ENCODE measurements around the gene TMPRSS4. TPM values are rescaled to one million over a fixed set of nuclear protein-coding genes. Genes with fewer than 3 reads are reported as not detected.

Gene TMPRSS4
- total and polyA plus RNA-seq, 2 of the 13 experiments (the other 11 are each of a cell fraction or from before 2014, with no cell fraction given), result 0.32 TPM; not detected in 1

DNA sequence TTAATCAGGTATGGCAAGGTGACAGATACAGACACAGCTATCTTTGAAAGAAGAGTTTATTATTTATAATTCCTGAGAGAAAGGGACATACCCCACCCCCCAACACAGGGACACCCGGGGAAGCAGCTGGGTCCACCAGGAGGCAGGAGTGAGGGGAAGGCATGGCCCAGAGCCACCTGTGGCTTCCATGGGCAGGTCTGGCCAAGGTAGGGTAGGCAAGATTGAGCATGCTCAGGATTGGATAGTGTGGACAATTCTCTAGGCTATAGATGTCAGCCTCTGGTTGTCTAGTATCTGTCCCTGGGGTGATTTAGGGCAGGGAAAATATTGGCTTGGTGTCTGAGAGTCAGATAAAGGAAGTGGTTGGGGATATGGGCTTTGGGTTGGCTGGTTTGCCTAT lies 37.4 kb downstream of the TMPRSS4 start:
- intact Hi-C loops (cut with micrococcal nuclease; ENCODE audit: unreplicated experiment), result no loop called here
- Histone ChIP-seq H3K9me3 (ENCODE audit: low read length) (no peaks in the 10 kb centered on the region), H3K4me3 (replicated peaks in 1 of 3; ENCODE audit: insufficient read depth in 1 of 3, low read depth in 2 of 3, low read length in 3 of 3) (no peak overlapping the region), H4K20me1 (ENCODE audit: insufficient read depth, low read length) (no peaks in the 10 kb centered on the region), H2AFZ (ENCODE audit: low read length) (no peak overlapping the region), H3K4me1 (ENCODE audit: insufficient read depth, low read length) (peaks cover 10% of the 10 kb centered on the region), H3K27ac (ENCODE audit: extremely low read length, insufficient read depth, low read length) (no peak overlapping the region), H3K9ac (ENCODE audit: insufficient read depth, low read depth, low read length) (no peak overlapping the region), H3K79me2 (ENCODE audit: insufficient read depth, low read length) (no peaks in the 10 kb centered on the region), H3K4me2 (ENCODE audit: low read depth, low read length) (no peak overlapping the region), H3K27me3 (ENCODE audit: control insufficient read depth in 1 of 2, insufficient read depth in 2 of 2, low read length in 2 of 2) (peaks cover 2 to 17% of the 10 kb centered on the region in 2 experiments; a peak in 3 of 5 replicates), H3K36me3 (replicated peaks in 1 of 2; ENCODE audit: control insufficient read depth in 1 of 2, insufficient read depth in 2 of 2, low read length in 2 of 2) (no peaks in the 10 kb centered on the region)
- DNase-seq (ENCODE audit: low spot score) (no peak), FAIRE-seq (no peak), ATAC-seq (no peak)
- BruUV-seq (replicated peaks), result no TSS peak
- WGBS (ENCODE audit: low lambda C conversion rate), result 0% methylated on average over 1 of the region's 1 CpG
- POLR2A ChIA-PET, result no interaction called here
- TF ChIP-seq, protein P1, sequence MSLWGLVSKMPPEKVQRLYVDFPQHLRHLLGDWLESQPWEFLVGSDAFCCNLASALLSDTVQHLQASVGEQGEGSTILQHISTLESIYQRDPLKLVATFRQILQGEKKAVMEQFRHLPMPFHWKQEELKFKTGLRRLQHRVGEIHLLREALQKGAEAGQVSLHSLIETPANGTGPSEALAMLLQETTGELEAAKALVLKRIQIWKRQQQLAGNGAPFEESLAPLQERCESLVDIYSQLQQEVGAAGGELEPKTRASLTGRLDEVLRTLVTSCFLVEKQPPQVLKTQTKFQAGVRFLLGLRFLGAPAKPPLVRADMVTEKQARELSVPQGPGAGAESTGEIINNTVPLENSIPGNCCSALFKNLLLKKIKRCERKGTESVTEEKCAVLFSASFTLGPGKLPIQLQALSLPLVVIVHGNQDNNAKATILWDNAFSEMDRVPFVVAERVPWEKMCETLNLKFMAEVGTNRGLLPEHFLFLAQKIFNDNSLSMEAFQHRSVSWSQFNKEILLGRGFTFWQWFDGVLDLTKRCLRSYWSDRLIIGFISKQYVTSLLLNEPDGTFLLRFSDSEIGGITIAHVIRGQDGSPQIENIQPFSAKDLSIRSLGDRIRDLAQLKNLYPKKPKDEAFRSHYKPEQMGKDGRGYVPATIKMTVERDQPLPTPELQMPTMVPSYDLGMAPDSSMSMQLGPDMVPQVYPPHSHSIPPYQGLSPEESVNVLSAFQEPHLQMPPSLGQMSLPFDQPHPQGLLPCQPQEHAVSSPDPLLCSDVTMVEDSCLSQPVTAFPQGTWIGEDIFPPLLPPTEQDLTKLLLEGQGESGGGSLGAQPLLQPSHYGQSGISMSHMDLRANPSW (CRISPR knock-in tag; IDR thresholded peaks at IDR 0.05; ENCODE audit: borderline replicate concordance), result no peak
- TF ChIP-seq RBM22 (optimal IDR thresholded peaks at IDR 0.05; ENCODE audit: low read length), result no peak
- no peak for TF ChIP-seq TERF1 (CRISPR knock-in tag; IDR thresholded peaks at IDR 0.05)
- no peak for TF ChIP-seq FOXJ3 (CRISPR knock-in tag; IDR thresholded peaks at IDR 0.05; ENCODE audit: borderline replicate concordance)
- CTCF ChIA-PET (ENCODE audit: low intra/inter-chr PET ratio, low total read pairs), result no interaction called here
- in situ Hi-C loops (cut with HindIII; ENCODE audit: extremely low pct_ligation_motif_present, low pct_unique_long_range_greater_than_20kb), result no loop called here

DNA sequence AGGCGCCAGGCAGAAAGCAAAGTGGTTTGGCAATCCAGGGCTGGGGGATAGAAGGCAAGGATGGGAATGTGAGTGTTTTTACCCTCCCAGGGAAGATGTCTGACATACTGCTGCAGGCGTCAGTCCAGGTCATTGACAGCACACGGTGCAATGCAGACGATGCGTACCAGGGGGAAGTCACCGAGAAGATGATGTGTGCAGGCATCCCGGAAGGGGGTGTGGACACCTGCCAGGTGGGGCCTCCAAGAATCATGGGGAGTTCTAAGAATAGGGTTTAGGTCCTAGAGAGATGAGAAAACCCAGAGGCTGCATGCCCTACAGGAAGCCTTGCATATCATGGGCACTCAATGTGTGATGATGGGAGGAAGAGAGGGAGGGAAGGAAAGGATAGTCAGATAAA lies 38.2 kb downstream of the TMPRSS4 start:
- intact Hi-C loops (cut with micrococcal nuclease; ENCODE audit: unreplicated experiment) (no loop called here), in situ Hi-C loops (cut with HindIII; ENCODE audit: extremely low pct_ligation_motif_present, low pct_unique_long_range_greater_than_20kb) (no loop called here)
- CTCF ChIA-PET (ENCODE audit: low intra/inter-chr PET ratio, low total read pairs), result no interaction called here
- no peaks in the 10 kb centered on the region for H3K79me2 ChIP-seq (ENCODE audit: insufficient read depth, low read length)
- H3K9me3 ChIP-seq (ENCODE audit: low read length), result no peaks in the 10 kb centered on the region
- no peak overlapping the region for H2AFZ ChIP-seq (ENCODE audit: low read length)
- H4K20me1 ChIP-seq (ENCODE audit: insufficient read depth, low read length), result no peaks in the 10 kb centered on the region
- TF ChIP-seq HNRNPK (IDR thresholded peaks at IDR 0.05; ENCODE audit: low read depth, low read length, poor library complexity, severe bottlenecking) (no peak), ZNF703 (CRISPR knock-in tag; IDR thresholded peaks at IDR 0.05; ENCODE audit: borderline replicate concordance) (no peak), JARID2 (CRISPR knock-in tag; IDR thresholded peaks at IDR 0.05; ENCODE audit: insufficient replicate concordance) (no peak), ZNF24 (IDR thresholded peaks at IDR 0.05) (no peak), DRAP1 (CRISPR knock-in tag; IDR thresholded peaks at IDR 0.05) (no peak), ZBTB38 (CRISPR knock-in tag; IDR thresholded peaks at IDR 0.05) (no peak)
- FAIRE-seq (no peak), DNase-seq (ENCODE audit: low spot score) (no peak), ATAC-seq (no peak)
- POLR2A ChIA-PET, result no interaction called here
- no peak overlapping the region for H3K9ac ChIP-seq (ENCODE audit: insufficient read depth, low read depth, low read length)
- H3K36me3 ChIP-seq (replicated peaks in 1 of 2; ENCODE audit: control insufficient read depth in 1 of 2, insufficient read depth in 2 of 2, low read length in 2 of 2), result no peaks in the 10 kb centered on the region
- no peak overlapping the region for H3K27ac ChIP-seq (ENCODE audit: extremely low read length, insufficient read depth, low read length)
- WGBS (ENCODE audit: low lambda C conversion rate), result 57% methylated on average over 7 of the region's 7 CpGs
- no TSS peak for BruUV-seq (replicated peaks)
- no peak overlapping the region for H3K4me3 ChIP-seq (replicated peaks in 1 of 3; ENCODE audit: insufficient read depth in 1 of 3, low read depth in 2 of 3, low read length in 3 of 3)
- H3K27me3 ChIP-seq (ENCODE audit: control insufficient read depth in 1 of 2, insufficient read depth in 2 of 2, low read length in 2 of 2), result peaks cover 0 to 9% of the 10 kb centered on the region in 2 experiments; a peak in 3 of 5 replicates
- H3K4me1 ChIP-seq (ENCODE audit: insufficient read depth, low read length), result peaks cover 10% of the 10 kb centered on the region
- H3K4me2 ChIP-seq (ENCODE audit: low read depth, low read length), result no peak overlapping the region

Measured in HepG2 (cell line).